Measurements from ENCODE around the gene SGCB.

Gene SGCB

DNA sequence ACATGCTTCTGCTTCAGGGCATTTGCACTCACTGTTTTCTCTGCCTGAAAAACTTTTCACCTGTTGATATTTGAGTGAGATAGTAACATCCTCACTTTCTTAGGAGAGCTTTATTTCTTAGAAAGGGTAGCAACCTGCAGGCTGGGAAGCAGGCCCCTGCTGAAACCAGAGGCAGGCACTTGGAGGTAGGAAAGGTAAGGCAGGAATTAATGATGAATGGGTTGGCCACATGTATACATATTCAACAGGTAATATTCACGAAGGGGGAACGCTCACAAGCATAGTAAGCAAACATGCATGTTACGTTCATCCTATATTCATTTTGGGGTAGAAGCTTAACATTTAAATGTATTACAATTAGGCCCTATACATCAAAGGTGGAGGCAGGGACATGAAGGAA lies 16.2 kb upstream of the SGCB start:
- TF ChIP-seq, protein P1, sequence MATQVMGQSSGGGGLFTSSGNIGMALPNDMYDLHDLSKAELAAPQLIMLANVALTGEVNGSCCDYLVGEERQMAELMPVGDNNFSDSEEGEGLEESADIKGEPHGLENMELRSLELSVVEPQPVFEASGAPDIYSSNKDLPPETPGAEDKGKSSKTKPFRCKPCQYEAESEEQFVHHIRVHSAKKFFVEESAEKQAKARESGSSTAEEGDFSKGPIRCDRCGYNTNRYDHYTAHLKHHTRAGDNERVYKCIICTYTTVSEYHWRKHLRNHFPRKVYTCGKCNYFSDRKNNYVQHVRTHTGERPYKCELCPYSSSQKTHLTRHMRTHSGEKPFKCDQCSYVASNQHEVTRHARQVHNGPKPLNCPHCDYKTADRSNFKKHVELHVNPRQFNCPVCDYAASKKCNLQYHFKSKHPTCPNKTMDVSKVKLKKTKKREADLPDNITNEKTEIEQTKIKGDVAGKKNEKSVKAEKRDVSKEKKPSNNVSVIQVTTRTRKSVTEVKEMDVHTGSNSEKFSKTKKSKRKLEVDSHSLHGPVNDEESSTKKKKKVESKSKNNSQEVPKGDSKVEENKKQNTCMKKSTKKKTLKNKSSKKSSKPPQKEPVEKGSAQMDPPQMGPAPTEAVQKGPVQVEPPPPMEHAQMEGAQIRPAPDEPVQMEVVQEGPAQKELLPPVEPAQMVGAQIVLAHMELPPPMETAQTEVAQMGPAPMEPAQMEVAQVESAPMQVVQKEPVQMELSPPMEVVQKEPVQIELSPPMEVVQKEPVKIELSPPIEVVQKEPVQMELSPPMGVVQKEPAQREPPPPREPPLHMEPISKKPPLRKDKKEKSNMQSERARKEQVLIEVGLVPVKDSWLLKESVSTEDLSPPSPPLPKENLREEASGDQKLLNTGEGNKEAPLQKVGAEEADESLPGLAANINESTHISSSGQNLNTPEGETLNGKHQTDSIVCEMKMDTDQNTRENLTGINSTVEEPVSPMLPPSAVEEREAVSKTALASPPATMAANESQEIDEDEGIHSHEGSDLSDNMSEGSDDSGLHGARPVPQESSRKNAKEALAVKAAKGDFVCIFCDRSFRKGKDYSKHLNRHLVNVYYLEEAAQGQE (IDR thresholded peaks at IDR 0.05; ENCODE audit: insufficient read depth in 1 of 2, low read depth in 2 of 2, low read length in 2 of 2), result no peak
- TF ChIP-seq TAF1 (IDR thresholded peaks at IDR 0.05; ENCODE audit: borderline replicate concordance, insufficient read depth, low read length) (no peak), FOXP2 (optimal IDR thresholded peaks at IDR 0.05; ENCODE audit: borderline replicate concordance, extremely low read depth, extremely low read length, insufficient read depth) (no peak), SIN3A (IDR thresholded peaks at IDR 0.05; ENCODE audit: borderline replicate concordance, insufficient read depth, low read length) (no peak), POLR2AphosphoS5 (IDR thresholded peaks at IDR 0.05; ENCODE audit: low read depth, low read length) (no peak)

DNA sequence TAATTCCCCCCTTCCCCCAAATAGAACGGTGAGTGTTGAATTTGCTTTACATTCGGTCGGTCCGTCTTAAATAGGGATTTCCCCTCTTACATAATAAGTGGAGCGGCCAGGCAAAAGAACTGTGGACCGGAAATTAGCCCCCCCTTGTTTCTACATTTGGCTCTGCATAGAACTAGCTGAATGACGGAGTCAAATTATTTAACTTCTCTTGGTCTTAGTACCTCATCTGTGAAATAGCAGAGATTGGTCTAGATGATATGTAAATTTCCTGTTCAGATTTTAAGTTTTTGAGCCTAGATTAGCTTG lies 14.3 kb upstream of the SGCB start:
- no peak for TF ChIP-seq POLR2AphosphoS5 (IDR thresholded peaks at IDR 0.05; ENCODE audit: low read depth, low read length)
- TF ChIP-seq SIN3A (IDR thresholded peaks at IDR 0.05; ENCODE audit: borderline replicate concordance, insufficient read depth, low read length), result no peak

DNA sequence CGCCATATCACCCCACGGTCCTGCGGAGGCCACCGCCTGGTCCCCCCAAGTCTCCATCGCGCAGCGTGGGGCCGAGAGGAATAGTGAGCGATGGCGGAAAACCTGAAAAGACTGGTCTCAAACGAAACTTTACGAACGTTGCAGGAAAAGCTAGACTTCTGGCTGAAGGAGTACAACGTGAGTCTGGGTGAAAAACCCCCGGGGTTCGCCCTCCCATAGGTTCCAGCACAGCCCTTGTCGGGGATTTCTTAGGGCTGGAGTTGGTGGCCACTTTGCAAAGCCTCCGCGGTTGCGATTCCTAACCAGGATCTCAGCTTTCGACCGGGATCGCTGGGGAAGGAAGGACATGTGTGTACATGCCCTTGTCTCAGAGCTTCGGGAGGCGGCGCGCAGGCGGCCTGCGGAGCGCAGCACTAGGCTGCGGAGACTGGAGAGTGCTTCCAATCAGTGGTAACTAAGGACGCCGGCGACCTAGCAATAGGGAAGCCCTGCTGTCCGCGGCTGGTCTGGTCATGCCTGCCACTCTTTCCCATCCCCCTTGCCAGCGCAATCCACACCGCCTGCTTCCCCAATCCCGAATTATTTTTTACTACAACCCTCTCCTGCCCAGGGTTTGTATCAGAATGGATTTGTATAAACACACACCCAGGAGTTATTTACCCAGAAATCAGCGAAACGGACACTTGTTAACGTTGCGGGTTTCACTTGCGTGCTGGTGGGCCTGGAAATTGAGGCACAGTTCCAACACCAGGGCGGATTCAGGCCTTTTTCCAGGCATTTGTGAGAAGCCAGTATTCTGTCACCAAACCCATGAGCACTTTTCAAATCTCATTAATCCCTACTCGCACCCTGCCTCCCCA lies 13.7 kb upstream of the SGCB start:
- TF ChIP-seq FOXP2 (optimal IDR thresholded peaks at IDR 0.05; ENCODE audit: borderline replicate concordance, extremely low read depth, extremely low read length, insufficient read depth) (no peak), POLR2AphosphoS5 (IDR thresholded peaks at IDR 0.05; ENCODE audit: low read depth, low read length) (no peak), TAF1 (IDR thresholded peaks at IDR 0.05; ENCODE audit: borderline replicate concordance, insufficient read depth, low read length) (no peak), SIN3A (IDR thresholded peaks at IDR 0.05; ENCODE audit: borderline replicate concordance, insufficient read depth, low read length) (no peak)
- TF ChIP-seq, protein P1 (IDR thresholded peaks at IDR 0.05; ENCODE audit: insufficient read depth in 1 of 2, low read depth in 2 of 2, low read length in 2 of 2), result no peak

DNA sequence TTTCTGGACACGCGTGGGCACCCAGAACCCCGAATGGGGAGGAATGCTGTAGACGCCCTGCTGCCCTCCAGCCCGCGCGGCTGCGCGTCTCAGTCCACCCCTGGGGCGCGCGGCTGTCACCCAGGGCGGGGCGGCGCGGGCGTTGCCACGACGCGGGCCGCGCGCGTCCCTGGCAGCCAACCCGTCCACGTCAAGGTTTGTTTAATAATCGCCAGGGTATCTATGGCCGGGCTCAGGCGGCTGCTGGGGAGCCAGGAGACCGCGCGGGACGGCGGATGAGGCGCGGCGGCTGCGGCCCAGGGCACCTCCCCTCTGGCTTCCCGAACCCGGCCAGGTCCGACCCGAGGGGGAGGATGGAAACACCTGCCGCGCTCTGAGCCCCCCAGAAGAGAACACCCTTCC lies 13.1 kb upstream of the SGCB start, which contains the start of gene SPATA18:
SPATA18 (plus strand) TSS at position 92 of the 402 bp plus-strand sequence. CDS start 401 bp downstream, outside the sequence.
- TF ChIP-seq SIN3A (IDR thresholded peaks at IDR 0.05; ENCODE audit: borderline replicate concordance, insufficient read depth, low read length) (no peak), TAF1 (IDR thresholded peaks at IDR 0.05; ENCODE audit: borderline replicate concordance, insufficient read depth, low read length) (no peak), POLR2AphosphoS5 (IDR thresholded peaks at IDR 0.05; ENCODE audit: low read depth, low read length) (no peak)
- TF ChIP-seq, protein P1 (IDR thresholded peaks at IDR 0.05; ENCODE audit: insufficient read depth in 1 of 2, low read depth in 2 of 2, low read length in 2 of 2), result no peak

DNA sequence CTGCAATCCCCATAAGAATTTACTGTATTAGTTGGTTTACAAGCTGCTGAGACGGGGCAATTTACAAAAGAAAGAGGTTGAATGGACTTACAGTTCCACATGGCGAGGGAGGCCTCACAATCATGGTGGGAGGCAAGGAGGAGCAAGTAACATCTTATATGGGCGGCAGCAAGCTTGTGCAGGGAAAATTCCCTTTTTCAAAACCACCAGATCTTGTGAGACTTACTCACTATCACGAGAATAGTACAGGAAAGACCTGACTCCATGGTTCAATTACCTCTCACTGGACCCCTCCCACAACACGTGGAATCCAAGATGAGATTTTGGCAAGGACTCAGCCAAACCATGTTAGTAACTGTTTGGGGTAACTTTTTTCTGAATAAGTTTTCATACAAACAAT lies 11.2 kb upstream of the SGCB start:
- TF ChIP-seq FOXP2 (optimal IDR thresholded peaks at IDR 0.05; ENCODE audit: borderline replicate concordance, extremely low read depth, extremely low read length, insufficient read depth), result no peak
- no peak for TF ChIP-seq SIN3A (IDR thresholded peaks at IDR 0.05; ENCODE audit: borderline replicate concordance, insufficient read depth, low read length)
- TF ChIP-seq, protein P1 (IDR thresholded peaks at IDR 0.05; ENCODE audit: insufficient read depth in 1 of 2, low read depth in 2 of 2, low read length in 2 of 2), result no peak
- TF ChIP-seq POLR2AphosphoS5 (IDR thresholded peaks at IDR 0.05; ENCODE audit: low read depth, low read length), result no peak
- no peak for TF ChIP-seq TAF1 (IDR thresholded peaks at IDR 0.05; ENCODE audit: borderline replicate concordance, insufficient read depth, low read length)

Data from PFSK-1 (cell line).